Measurements from ENCODE around the gene ITCH.
A peak's percentile ranks its signal among the peaks of the same experiment; 100 is the strongest.
"Not testable (repeated sequence)": the region's sequence is repeated elsewhere in the genome, so short reads cannot be mapped to it uniquely, and the experiment has no call there.

Gene ITCH

DNA sequence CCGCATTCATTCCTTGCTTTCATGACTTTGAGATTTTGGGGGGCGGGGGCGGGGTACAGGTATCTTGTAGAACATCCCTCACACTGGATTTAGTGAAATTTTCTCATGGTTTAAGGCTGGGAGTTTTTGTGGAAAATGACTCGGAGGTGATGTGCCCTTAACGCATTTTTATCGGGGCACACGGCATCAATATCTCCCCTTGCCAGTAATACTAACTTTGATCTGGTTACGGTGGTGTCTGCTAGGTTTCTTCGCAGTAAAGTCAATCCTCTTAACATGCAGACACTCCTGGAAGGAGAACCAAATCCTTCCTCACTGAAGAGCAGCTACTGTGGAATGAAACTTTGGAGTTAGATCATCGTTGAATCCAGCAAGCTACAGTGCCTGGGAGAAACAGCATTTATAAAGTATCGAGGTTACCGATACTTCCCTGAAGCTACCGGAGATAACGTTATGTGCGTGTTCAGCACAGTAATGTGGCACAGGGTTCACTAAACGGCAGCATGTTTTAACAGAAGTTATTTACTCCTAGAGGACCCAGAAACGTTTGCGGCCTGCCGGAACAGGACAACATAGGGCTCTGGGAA lies 151.9 kb downstream of the ITCH start:
- DNase-seq = no peak

DNA sequence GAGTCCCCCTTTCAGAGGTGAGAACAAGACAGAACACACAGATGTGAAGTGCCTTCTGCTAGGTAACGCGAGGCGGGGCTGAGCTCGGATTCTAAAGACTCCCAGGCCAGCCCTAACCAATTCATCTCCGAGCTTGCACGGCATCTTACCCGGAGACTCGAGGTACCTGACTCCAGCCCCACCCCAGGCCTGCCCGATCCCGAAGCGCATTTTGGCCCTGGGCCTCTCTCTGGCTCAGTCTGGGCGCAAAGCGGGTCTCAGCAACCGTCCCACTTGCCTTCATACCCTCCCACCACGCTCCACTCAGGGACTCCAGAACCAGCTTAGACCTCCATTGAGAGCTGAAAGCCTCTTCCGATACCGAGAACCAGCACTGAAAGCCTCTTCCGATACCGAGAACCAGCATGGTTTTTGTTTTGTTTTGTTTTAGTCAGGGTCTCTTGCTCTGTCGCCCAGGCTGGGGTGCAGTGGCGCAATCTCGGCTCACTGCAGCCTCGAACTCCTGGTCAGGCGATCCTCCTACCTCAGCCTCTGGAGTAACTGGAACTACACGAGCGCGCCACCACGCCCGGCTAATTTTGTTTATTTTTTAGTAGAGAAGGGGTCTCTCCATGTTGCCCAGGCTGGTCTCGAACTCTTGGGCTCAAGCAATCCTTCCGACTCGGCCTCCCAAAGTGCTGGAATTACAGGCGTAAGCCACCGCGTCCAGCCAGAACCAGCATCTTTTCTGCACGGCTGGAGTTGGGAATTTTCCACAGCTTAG lies 152.6 kb downstream of the ITCH start:
- peak; percentile 79 for DNase-seq

DNA sequence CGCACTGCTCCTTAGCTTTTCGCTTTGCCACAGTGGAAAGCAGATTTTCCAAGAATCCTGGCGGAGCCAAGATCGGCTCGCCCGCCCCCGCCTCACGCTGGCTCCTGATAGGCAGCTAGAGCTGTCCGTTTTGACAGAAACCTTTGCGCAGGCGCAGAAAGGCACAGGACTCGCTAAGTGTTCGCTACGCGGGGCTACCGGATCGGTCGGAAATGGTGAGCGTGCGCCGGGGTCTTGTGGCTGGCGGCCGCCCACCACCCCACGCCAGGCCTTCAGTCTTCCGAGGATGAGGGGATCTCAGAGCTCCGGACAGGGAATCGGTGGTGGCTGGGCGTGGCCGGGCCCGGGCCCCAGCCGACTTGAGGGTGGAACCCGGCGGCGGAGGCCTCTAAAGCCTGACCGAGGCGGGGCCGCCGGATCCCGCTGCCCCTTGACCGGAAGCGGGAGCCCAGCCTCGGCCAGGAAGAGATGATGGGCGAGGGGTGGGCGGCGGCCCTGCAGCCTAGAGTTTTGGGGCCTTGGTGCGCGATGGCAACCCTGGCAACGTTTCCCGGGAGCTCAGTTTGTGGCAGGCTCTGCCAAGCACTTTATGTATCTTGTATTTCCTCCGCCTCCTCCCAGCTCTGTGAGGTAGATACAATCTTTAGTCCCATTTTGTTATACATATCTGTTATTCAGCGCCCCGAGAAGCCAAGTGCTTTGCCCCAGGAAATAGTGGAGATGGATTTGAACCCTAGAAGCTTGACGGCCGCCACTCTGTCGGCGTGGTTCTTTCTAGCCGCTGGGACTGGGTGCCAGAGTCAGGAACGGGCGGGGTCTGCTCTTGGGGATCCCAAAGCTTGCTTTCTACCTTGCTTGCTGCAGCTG lies 153.4 kb downstream of the ITCH start, which contains the start of gene DYNLRB1:
Gene DYNLRB1, plus strand, starts transcription at position 176 of the 867 bp plus-strand sequence. Its CDS starts 37 bp downstream, at position 213.
- peak; percentile 100 for DNase-seq

DNA sequence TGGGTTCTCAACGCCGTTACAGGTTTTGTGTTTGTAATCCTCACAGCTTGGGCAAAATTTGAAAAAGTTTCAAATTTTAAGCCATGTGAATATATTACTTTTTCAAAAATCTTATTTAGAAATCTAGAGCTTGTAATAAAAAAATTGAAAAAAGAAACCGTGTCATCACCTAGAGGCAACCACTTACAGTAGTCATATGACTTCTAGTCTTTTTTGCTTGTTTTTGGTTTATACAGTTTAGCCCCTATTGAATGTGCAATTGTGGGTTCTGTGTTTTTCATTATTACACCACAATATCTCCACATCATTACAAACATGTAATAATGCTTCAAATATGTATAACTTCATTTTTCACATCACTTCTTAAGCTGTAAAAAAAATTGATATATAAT lies 154.0 kb downstream of the ITCH start:
- DNase-seq = no peak

DNA sequence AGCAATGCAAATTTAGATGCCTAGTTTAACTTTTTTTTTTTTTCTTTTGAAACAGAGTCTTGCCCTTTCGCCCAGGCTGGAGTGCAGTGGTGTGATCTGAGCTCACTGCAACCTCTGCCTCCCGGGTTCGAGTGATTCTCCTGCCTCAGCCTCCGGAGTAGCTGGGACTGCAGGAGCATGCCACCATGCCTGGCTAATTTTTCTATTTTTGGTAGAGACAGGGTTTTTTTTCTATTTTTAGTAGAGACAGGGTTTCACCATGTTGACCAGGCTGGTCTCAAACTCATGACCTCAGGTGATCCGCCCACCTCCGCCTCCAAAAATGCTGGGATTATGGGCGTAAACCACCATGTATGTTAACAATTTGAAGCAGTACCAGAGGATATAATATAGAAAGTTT lies 155.8 kb downstream of the ITCH start:
- not testable (repeated sequence) for DNase-seq

DNA sequence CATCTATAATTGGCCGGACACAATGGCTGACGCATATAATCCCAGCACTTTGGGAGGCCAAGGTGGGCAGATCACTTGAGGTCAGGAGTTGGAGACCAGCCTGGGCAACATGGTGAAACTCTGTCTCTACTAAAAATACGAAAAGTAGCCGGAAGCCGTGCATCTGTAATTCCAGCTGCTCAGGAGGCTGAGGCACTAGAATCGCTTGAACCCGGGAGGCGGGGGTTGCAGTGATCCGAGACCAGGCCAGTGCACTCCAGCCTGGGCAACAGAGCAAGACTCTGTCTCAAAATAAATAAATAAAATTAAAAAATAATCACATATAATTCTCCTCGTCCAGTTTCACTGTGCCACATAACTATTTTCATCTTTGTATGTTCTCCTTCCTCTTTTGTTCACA lies 156.8 kb downstream of the ITCH start:
- not testable (repeated sequence) for DNase-seq

DNA sequence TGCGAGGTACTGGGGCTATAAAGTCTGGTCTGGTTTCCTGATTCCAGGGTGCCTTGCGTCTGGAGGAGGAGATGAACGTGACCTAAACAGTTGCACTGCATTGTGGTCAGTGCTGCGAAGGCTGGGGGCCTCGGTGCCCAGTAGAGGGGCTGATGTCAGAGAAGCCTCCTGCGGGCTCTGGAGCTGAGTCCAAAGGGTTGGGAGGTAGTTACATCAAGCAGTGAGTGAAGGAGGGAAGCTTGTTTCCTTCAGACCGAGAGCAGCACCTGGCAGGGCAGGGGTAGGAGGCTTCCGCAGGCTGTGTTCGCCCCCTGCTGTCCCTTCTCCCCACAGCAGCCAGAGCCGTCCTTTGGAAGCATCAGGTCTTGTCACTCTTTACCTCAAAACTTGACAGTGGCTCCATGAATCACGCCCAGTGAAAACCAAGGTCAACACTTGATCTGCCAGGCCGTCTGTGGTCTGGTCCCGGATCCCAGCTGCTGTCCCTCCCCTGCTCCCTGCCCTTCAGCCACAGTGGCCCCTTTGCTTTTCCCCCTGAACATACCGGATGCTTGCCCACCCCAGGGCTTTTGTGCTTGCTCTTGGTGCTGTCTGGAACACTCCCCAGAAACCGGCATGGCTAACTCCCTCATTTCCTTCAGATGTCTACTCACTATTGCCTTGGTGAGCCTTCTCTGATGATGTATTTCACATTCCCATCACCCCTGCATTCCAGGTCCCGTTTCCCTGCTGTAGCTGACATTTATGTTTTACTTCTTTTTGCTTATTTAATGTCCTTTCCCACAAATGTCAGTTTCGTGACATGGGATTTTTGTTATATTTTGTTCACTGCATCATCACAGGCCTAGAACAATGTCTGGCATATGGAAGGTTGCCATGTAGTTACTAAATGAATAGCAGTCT lies 160.1 kb downstream of the ITCH start:
- DNase-seq = peak; percentile 41

DNA sequence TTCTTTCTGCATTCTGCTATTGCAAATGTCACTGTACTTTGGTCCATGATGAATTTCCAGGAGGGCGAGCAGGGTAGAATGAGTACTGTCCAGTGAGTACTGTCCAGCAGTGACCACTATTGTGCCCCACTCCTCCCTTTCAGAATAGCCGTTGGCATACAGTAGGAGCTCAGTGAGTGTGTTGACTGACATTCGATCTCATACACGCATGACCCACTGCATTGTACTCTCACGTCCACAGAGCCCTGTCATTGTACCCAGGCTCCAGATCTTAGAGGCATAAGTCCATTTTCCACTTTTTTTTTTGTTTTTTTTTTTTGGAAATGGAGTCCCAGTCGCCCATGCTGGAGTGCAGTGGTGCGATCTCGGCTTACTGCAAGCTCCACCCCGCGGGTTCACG lies 161.4 kb downstream of the ITCH start:
- no peak for DNase-seq

DNA sequence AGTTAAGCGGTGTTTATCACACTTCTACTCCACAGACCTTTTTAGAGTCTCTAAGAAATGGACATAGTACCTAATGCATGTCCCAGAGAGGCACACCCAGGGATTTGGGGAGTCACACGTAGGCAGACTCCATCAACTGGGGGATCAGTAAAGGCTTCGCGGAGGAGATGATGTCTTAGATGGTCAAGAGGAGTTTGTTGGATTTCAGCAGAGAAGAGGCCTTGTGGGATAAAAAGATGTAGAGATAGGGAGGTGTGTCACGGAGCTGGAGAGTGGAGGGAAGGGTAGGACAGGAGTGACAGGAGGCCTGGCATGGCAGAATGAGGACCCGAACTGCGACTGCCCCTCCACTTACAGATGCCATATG lies 162.3 kb downstream of the ITCH start:
- DNase-seq = no peak

DNA sequence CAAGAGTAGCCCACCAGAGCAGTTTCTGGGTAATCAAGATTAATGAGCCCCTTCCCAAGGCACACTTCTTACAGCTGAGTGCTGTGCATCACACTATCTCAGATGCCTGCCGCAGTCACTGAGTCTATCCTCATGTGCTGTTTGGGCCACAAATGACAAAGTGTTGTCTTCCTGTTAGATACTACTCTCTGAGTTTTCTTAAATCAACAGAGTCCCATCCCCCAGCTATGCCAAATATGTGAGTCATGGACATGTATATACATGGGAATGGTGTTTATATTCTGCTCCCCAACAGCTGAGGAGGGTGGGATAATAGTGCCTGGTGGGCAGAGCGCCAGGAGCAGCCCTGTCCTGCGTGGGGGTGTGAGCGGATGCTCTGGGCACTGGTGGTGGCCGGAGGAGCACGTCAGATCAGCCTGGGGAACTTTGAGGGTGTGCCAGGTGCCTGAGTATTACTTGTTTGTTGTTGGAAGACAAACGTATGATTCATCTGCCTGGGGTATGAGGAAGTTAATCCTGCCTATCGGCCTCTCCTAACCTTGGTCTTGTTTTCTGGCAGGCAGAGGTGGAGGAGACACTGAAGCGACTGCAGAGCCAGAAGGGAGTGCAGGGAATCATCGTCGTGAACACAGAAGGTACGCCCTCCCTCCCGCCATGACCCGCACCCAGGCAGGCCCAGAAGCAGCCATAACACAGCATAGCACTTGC lies 162.8 kb downstream of the ITCH start:
- DNase-seq = peak; percentile 58

DNA sequence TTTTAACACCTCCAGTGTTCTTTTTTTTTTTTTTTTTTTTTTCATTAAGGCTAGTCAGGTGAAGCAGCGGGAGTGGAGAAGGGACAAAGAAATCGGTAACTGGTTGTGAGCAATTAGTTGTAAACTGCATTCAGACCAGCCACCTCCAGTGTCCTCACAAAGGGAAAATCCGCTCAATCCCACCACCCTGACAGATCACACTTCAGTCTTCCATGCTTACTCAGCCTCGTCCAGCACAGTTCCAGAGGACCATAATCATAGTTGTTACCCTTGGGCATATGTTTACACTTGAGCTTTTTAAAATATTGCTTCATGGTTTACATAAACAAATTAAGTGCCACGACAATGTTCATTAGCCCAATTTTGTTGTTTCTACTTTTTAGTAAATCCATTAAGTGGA lies 163.4 kb downstream of the ITCH start:
- no peak for DNase-seq

DNA sequence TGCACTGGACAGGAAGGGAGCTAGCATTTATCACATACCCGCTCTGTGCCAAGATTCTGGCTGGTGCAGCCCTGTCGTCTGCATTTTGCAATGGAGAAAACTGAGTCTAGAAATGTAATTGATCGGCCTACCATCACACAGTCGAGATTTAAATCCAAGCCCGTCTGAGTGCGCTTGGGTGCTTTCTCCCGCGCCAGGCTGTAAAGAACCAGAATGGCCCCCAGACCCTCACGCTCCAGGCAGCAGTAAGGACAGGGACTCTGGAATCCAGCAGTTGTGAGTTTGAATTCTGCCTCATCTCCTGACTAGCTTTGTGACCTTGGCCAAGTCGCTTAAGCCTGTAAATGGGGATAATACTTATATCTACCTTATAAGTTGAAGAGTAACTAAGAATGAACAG lies 163.9 kb downstream of the ITCH start:
- no peak for DNase-seq

DNA sequence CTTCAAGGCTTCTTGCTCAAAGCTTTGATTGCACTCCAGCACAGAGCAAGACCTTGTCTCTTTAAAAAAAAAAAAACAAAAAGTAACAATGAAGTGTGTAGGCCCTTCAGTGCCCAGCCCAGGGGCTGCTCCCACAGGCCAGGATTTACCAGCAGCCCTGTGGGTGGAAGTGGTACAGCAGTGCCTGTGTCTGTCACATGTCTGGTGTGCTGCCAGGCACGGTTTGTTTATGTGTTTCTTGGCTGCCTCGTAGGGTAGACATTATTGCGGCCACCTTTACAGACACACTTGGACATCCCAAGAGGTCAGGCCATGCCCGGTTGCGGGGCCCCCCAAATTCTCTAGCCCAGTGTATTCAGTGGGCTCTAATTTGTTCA lies 165.8 kb downstream of the ITCH start:
- DNase-seq = no peak

DNA sequence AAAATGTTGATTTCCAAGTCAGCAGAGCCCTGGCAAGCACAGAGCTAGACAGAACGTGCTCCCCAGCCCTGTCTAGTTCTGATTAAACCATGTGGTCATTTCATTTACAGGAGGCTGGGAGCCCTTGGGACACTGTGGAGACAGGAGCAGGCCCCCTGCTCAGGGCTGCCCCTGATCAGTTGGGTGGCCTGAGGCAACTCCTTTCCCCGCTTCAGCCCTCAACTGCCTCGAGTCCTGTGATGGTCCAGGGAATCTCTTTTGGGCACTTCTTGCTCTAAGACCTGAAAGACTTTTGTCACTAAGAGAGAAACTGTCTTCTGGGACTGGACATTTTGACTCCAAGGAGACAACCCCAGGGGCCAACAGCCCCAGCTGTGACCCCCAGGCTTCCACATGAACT lies 166.7 kb downstream of the ITCH start:
- DNase-seq = no peak

DNA sequence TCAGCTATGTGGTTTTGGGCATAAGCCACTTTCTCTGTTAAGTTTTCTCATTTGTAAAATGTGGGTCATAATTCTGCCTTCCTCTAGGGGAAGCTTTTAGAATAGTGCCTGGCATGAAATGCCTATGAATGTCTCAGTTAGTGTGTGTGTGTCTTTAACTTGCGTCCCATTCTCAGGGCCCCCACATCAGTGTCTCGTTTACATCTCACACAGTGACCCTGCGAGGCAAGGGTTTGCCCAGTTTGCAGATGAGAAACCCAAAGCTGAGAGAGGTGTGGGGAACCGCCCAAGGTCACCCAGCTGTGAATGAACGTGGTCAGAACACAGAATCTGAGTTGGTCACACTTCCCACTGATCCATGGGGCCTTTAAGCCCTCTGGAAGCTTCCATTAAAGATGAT lies 167.3 kb downstream of the ITCH start:
- DNase-seq = no peak

DNA sequence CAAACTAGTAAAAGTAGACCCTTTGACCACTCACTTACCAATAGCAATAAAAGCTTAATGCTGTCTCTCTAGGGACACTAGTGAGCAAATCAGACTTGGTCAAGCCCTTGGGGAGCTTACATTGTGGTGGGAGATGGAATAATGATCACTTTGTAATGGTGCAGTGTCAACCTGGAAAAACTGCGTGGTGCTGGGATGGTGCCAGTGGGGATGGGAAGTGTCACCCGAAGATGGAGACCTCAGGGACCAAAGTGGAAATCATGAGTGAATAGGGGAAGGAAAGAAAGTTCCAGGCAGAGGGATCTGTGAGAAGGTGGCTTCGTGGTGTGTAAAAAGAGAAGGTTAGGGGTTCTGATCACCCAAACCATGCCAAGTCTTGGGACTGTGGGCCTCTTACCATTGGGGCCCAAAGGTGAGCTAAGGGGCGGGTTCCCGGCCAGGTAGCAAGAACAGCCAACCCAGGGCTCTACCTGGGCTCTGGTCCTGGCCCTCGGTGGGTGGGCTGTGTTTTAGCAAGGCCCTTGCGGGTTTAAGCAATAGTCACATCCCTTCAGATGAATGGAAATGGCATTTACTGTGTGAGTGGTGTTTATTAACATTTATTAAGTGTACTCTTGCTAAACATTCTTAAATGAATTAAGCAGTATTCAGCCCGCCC lies 168.7 kb downstream of the ITCH start:
- DNase-seq = no peak

DNA sequence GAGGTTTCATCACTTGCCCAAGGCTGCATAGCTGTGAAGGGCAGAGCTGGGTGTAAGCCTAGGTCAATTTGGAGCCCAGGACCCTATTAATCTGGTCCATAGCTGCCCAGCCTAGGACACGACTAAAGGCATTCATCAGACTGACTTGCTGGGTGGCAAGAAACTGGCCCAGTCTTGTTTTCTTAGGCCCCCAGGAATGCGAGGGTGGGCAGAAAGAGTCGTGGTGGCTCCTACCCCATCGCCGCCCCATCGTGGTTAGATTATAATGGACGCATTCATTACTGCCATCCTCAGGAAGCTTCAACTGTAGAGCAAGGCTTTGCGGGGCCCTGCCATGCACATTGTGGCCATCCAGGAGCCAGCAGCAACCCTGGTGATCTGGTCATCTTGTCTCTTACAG lies 169.2 kb downstream of the ITCH start:
- no peak for DNase-seq

DNA sequence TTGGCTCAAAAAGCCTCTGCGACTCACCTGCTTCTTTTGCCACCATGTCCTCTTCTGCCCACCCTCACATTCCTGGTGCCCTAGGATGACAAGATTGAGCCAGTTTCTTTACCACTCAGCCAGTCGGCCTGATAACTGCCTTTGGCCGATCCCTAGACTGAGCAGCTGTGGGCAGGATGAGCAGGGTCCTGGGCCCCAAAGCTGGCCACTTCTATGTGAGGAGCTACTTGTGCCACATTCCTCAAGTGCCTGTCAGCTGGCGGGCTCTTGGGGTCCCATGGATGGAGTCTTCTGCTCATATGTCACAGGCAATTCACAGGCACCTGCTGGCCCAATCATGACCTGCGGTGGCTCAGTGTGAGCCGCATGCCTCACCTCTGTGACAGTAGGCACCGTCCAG lies 169.7 kb downstream of the ITCH start:
- DNase-seq = no peak

DNA sequence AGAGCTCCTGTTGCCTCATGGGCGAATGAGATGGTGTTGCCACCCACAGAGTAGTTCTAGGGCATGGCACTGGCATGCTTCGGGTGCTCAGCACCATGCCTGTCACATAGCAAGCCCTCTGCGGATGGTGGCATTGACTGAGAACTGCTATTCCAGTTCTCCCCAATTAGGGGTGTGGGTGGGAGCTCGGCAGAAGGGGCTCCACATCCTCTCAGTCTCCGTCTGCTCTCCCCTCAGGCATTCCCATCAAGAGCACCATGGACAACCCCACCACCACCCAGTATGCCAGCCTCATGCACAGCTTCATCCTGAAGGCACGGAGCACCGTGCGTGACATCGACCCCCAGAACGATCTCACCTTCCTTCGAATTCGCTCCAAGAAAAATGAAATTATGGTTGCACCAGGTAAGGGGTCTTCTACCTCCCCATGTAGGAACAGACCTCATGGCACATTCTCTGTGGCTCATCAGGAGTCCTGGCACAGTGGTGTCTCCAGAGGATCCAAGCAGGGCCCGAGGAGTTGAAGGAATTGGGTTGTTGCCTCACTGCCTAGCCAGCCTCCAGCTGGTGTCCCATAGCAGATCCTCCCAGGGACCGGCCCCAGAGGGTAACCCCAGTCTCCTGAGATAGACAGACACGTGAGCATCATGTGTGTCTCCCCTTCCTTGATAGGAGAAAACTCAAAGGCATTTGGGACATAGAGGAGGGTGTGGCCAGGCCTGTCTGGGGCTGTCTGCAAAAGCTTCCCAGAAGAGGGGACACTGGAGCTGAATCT lies 171.5 kb downstream of the ITCH start:
- no peak for DNase-seq

DNA sequence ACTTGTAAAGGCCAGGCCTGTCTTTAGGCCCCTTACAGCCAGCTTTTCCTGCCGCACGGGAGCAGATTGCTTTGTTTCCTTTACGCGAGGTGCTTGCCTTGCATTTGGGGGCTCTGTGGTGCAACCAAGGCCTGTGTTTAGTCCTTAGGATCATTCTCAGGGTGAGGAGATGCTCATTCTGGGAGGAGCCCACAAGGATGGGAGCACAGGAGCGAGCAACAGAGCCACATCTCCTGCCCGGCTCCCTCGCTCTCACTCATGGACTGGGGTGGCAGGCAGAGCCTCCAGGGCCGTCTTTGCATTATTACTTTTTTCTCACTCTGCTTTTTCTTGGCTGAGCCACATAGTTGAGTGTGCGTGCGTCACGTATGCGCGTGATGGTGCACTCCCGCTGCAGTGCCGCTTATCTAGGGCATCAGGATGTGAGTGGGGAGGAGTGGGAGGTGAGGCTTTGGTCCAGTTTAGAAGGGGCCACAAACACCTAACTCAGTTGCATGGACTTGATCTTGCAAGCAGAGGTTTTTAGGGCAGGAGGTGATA lies 172.3 kb downstream of the ITCH start:
- no peak for DNase-seq

DNA sequence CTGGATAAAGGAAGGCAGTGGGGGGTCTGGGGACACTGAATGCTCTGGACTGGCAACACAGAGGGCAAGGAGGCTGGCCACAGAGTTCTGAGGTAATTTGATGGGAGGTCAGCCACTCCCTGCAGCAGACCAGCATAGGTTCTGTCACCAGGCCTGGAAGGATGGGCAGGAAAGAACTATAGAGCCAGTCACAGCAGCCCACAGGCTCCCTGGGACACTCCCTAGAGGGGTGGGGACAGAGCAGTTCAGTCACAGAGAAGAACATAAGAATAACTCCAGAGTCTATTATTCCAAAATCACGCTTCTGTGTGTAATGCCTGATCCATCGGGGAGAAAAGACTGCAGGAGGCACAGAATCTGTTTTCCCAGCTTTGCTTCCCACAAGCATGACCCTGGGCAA lies 172.8 kb downstream of the ITCH start:
- no peak for DNase-seq

All from eye (tissue), 1 donor.